Gastroesophageal sphincter (tissue), 4 donors: Measurements from ENCODE around the gene RANGAP1. TPM values are rescaled to one million over a fixed set of nuclear protein-coding genes. Genes with fewer than 3 reads are reported as not detected.

Experiments
- ATAC-seq: fragments of 150-250 bp; one replicate; pipeline ENCODE4 v1.9.1; 2016; ENCODE audit warnings: mild to moderate bottlenecking, moderate library complexity
- H3K27ac ChIP-seq, 4 donors: fragments of 200-600 bp; sonication (generic) in 3 of 4; 1 replicate in 3 of 4; 2 replicates in 1 of 4; pipeline ENCODE4 v1.5.1; 2016 to 2019
- H3K27me3 ChIP-seq: fragments of 200-600 bp; sonication (generic); one replicate; pipeline ENCODE4 v1.5.1; 2019
- H3K36me3 ChIP-seq, 2 donors: fragments of 200-600 bp; sonication (generic); one replicate each; pipeline ENCODE4 v1.5.1; 2019; ENCODE audit warnings: control low read depth in 1 of 2
- H3K4me1 ChIP-seq, 3 donors: fragments of 200-600 bp; sonication (generic); 1 replicate in 2 of 3; 2 replicates in 1 of 3; pipeline ENCODE4 v1.5.1; 2016 to 2019; ENCODE audit warnings: control low read depth in 2 of 3
- H3K4me3 ChIP-seq, 2 donors: fragments of 200-600 bp; sonication (generic); one replicate each; pipeline ENCODE4 v1.5.1; 2019; ENCODE audit warnings: mild to moderate bottlenecking in 1 of 2, moderate library complexity in 1 of 2
- H3K9me3 ChIP-seq, 3 donors: fragments of 200-600 bp; sonication (generic); one replicate each; pipeline ENCODE4 v1.5.1; 2017 to 2019; ENCODE audit warnings: control low read depth in 2 of 3
- EP300 ChIP-seq: sonication (generic); formaldehyde crosslinking; IDR thresholded peaks from one replicate; pipeline ENCODE4 v1.6.1; 2017; ENCODE audit warnings: antibody characterized with exemption, mild to moderate bottlenecking
- POLR2A ChIP-seq, 2 donors: fragments of 450-650 bp; IDR thresholded peaks; one replicate each; pipeline ENCODE4 v1.6.1; 2017; ENCODE audit warnings: antibody characterized with exemption in 2 of 2, mild to moderate bottlenecking in 2 of 2, moderate library complexity in 1 of 2
- POLR2AphosphoS5 ChIP-seq: sonication (generic); formaldehyde crosslinking; IDR thresholded peaks from one replicate; pipeline ENCODE4 v1.6.1; 2017; ENCODE audit warnings: antibody characterized with exemption
- WGBS, 2 donors: methylation state at CpG; one replicate each; pipeline ENCODE4 v1.1.5; 2018; ENCODE audit warnings: low coverage in 1 of 2; 5-methylcytosine and 5-hydroxymethylcytosine counted together
- total RNA-seq, 4 donors: library from RNA; depleted of rRNA; stranded (reverse); fragments of >200 nt; gene quantifications; one replicate each; pipeline ENCODE4 v1.1.0, GENCODE V29; 2016
- TF ChIP-seq, protein P1 (sequence below), 4 experiments: fragments of 200-600 bp in 2 of 4; fragments of 450-650 bp in 2 of 4; sonication (generic) in 1 of 4; IDR thresholded peaks; one replicate each; pipeline ENCODE4 v1.5.1; 2017 to 2019; ENCODE audit warnings: antibody characterized with exemption in 4 of 4, mild to moderate bottlenecking in 2 of 4, moderate library complexity in 2 of 4

The RANGAP1 gene
- total RNA-seq, 4 donors from 2014 or later: 47.9 to 91.5 (median 59.1) TPM

DNA sequence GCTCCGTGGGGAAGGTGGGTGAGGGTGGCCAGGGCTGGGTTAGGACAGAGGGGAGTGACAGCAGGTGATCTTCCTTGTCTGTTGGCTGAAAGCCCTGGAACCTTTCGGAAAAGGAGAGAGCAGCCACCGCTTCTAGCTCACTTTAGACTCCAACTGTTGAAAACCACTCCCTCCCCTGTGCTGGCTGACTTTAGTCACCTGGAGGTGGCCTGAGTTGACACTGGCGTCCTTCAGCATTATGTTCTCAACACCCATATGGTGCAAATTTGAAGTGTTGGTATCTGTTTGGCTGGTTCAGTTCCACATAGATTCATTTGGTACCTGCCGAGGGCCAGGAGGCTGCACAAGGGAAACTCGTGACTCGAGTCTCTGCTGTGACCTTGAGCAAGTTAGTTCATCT, 44.2 kb upstream of the RANGAP1 start:
- Histone ChIP-seq H3K27ac (no peak overlapping the region), H3K4me1 (no peaks in the 10 kb centered on the region), H3K9me3 (no peaks in the 10 kb centered on the region), H3K36me3 (peaks cover 0 to 100% of the 10 kb centered on the region in 2 donors), H3K4me3 (no peak overlapping the region), H3K27me3 (no peaks in the 10 kb centered on the region)
- ATAC-seq: no peak
- WGBS, 2 donors: 81 to 96% methylated on average over 3 of the region's 7 CpGs
- TF ChIP-seq POLR2AphosphoS5: no peak

DNA sequence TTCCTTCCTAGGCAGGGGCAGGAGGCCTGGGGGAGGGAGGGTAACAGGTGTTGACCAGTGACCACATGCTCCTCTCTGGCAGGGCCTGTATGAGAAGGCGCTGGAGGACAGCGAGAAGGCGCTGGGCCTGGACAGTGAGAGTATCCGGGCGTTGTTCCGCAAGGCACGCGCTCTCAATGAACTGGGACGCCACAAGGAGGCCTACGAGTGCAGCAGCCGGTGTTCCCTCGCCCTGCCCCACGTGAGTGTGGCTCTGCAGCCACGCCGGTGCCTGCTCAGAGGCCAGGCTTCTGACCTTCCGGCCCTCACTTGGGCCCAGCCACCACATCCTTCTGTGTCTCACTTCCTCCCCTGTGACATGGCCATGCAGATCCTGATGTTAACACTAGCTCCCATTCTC, 41.1 kb upstream of the RANGAP1 start:
- Histone ChIP-seq H3K9me3 (no peaks in the 10 kb centered on the region), H3K4me3 (no peak overlapping the region), H3K4me1 (peaks cover 0 to 10% (median 0%) of the 10 kb centered on the region in 3 donors), H3K36me3 (peaks cover 0 to 100% of the 10 kb centered on the region in 2 donors), H3K27me3 (no peaks in the 10 kb centered on the region), H3K27ac (no peak overlapping the region)
- WGBS, 2 donors: 84% methylated on average over 8 of the region's 16 CpGs; no CpG with 5 or more reads in 1 of the 2 donors
- no peak for TF ChIP-seq POLR2AphosphoS5
- no peak for TF ChIP-seq EP300
- TF ChIP-seq, protein P1, sequence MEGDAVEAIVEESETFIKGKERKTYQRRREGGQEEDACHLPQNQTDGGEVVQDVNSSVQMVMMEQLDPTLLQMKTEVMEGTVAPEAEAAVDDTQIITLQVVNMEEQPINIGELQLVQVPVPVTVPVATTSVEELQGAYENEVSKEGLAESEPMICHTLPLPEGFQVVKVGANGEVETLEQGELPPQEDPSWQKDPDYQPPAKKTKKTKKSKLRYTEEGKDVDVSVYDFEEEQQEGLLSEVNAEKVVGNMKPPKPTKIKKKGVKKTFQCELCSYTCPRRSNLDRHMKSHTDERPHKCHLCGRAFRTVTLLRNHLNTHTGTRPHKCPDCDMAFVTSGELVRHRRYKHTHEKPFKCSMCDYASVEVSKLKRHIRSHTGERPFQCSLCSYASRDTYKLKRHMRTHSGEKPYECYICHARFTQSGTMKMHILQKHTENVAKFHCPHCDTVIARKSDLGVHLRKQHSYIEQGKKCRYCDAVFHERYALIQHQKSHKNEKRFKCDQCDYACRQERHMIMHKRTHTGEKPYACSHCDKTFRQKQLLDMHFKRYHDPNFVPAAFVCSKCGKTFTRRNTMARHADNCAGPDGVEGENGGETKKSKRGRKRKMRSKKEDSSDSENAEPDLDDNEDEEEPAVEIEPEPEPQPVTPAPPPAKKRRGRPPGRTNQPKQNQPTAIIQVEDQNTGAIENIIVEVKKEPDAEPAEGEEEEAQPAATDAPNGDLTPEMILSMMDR (IDR thresholded peaks at IDR 0.05): no peak
- TF ChIP-seq POLR2A (IDR thresholded peaks at IDR 0.05): no peak
- ATAC-seq: no peak

DNA sequence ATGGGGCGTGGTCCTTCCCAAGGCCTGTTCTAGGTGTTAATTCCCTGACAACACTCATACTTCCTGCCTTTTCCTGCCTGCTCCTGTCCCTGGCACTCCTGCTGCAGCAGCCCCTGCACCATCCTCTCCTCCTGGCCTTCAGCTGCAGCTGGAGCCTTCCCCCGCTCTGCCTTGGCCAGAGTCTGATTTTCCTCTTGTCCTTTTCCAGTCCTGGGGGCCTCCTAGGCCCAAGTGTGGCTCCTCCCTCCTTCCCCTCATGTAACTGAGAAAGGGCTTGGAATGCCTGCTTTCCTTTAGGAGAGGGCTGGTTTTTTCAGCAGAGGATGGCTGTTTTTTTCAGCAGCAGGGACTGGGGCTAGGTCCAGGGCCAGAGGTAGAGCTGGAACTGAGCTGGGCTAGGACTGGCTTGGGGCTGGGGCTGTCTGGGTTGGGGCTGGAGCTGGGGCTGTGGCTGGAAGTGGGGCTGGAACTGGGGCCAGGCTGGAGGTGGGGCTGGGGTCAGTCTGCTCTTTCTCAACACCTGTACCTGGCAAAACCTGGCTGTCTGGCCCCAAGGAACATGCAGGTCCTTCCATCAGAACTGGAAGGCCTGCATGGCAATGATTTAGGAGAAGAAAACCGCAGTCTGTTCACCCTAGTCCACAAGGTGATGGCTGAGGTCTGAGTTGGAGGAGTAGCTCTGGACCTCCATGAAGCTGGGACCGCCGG, 39.0 kb upstream of the RANGAP1 start:
- H3K4me1 ChIP-seq: peaks cover 0 to 10% (median 0%) of the 10 kb centered on the region in 3 donors
- no peak for TF ChIP-seq POLR2A (IDR thresholded peaks at IDR 0.05)
- peaks cover 0 to 96% of the 10 kb centered on the region in 2 donors for H3K36me3 ChIP-seq
- WGBS, 2 donors: 88% methylated on average over 1 of the region's 5 CpGs; no CpG with 5 or more reads in 1 of the 2 donors
- no peak overlapping the region for H3K27ac ChIP-seq
- no peak overlapping the region for H3K4me3 ChIP-seq
- ATAC-seq: no peak
- H3K9me3 ChIP-seq: no peaks in the 10 kb centered on the region
- H3K27me3 ChIP-seq: no peaks in the 10 kb centered on the region

DNA sequence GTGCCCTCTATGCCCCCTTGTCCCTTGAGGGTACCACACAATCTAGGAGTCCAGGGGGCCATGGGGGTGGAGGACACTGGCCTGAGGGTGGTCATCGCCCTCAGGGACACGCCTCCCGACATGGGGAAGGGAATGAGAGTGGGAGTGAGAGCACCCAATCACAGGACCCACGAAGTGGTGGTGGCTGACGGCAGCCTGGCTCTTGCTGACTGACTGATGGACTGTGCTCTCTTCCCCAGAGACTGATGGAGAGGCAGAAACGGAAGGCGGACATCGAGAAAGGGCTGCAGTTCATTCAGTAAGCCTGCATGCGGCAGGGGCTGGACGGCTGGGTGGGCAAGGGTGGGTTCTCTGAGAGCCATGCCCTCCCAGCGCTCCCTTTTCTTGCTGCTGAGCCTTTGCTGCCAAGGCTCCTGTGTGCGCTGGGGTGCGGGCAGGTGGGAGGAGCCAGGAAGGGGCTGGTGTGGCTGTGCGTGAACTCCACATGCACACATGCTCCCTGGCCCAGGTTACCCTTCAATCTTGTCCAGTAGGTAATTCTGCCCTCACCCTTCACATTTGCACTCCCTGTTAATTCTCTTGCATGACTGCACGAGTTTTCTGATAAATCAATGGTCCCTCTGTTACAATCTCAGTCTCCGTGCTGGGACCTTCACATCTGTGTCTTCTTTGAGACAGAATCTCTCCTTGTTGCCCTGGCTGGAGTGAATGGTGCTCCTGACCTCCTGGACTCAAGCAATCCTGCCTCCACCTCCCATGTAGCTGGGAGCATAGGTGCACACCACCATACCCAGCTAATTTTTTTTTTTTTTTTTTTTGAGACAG, 34.6 kb upstream of the RANGAP1 start:
- no peak overlapping the region for H3K4me3 ChIP-seq
- peaks cover 0 to 10% (median 0%) of the 10 kb centered on the region in 3 donors for H3K4me1 ChIP-seq
- WGBS, 2 donors: 80 to 93% methylated on average over 5 to 11 of the region's 16 CpGs
- TF ChIP-seq, protein P1 (IDR thresholded peaks at IDR 0.05): no peak
- TF ChIP-seq EP300: no peak
- no peak for TF ChIP-seq POLR2A (IDR thresholded peaks at IDR 0.05)
- no peak for TF ChIP-seq POLR2AphosphoS5
- no peak for ATAC-seq
- no peaks in the 10 kb centered on the region for H3K9me3 ChIP-seq
- H3K27ac ChIP-seq: no peak overlapping the region
- H3K36me3 ChIP-seq: peaks cover 0 to 60% of the 10 kb centered on the region in 2 donors
- H3K27me3 ChIP-seq: no peaks in the 10 kb centered on the region

DNA sequence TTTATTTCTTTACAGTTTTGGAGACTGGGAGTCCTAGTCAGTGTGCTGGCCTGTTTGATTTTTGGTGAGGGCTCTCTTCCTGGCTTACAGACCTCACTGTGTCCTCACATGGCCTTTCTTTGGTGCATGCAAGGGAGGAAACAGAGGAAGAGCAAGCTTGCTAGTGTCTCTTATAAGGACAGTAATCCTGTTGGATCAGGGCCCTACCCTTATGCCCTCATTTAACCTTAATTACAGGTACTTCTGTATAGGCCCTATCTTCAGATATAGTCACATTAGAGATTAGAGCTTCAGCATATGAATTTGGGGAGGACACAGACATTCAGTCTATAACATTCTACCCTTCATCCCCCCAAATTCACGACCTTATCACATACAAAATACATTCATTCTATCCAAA, 29.6 kb upstream of the RANGAP1 start:
- ATAC-seq: no peak
- Histone ChIP-seq H3K27me3 (no peaks in the 10 kb centered on the region), H3K27ac (no peak overlapping the region), H3K9me3 (no peaks in the 10 kb centered on the region), H3K4me3 (no peak overlapping the region), H3K36me3 (peaks cover 0 to 16% of the 10 kb centered on the region in 2 donors), H3K4me1 (peaks cover 0 to 3% (median 0%) of the 10 kb centered on the region in 3 donors)
- TF ChIP-seq, protein P1 (IDR thresholded peaks at IDR 0.05): no peak
- TF ChIP-seq POLR2AphosphoS5 (no peak), POLR2A (IDR thresholded peaks at IDR 0.05) (no peak), EP300 (no peak)
- 30 to 57% methylated on average over 1 of the region's 1 CpG for WGBS, 2 donors
